Gastrocnemius medialis (tissue), 4 donors: ENCODE data around the gene SORD.
"Not testable (repeated sequence)": the region's sequence is repeated elsewhere in the genome, so short reads cannot be mapped to it uniquely, and the experiment has no call there.

Experiments used
- POLR2A ChIP-seq, 2 donors: fragments of 450-650 bp; IDR thresholded peaks; one replicate each; pipeline ENCODE4 v1.6.1; 2017; ENCODE audit warnings: antibody characterized with exemption in 2 of 2, mild to moderate bottlenecking in 2 of 2, moderate library complexity in 2 of 2
- TF ChIP-seq, protein P1 (sequence below), 5 experiments: fragments of 450-650 bp in 3 of 5; fragments of 200-600 bp in 2 of 5; sonication (generic) in 2 of 5; IDR thresholded peaks in 4 of 5; conservative IDR thresholded peaks in 1 of 5; 1 replicate in 4 of 5; 2 replicates in 1 of 5; pipeline ENCODE4 v1.5.1; 2016 to 2019; ENCODE audit warnings: antibody characterized with exemption in 5 of 5, mild to moderate bottlenecking in 3 of 5, moderate library complexity in 3 of 5

- TF ChIP-seq POLR2A (IDR thresholded peaks at IDR 0.05), result not testable (repeated sequence)
- TF ChIP-seq, protein P1, sequence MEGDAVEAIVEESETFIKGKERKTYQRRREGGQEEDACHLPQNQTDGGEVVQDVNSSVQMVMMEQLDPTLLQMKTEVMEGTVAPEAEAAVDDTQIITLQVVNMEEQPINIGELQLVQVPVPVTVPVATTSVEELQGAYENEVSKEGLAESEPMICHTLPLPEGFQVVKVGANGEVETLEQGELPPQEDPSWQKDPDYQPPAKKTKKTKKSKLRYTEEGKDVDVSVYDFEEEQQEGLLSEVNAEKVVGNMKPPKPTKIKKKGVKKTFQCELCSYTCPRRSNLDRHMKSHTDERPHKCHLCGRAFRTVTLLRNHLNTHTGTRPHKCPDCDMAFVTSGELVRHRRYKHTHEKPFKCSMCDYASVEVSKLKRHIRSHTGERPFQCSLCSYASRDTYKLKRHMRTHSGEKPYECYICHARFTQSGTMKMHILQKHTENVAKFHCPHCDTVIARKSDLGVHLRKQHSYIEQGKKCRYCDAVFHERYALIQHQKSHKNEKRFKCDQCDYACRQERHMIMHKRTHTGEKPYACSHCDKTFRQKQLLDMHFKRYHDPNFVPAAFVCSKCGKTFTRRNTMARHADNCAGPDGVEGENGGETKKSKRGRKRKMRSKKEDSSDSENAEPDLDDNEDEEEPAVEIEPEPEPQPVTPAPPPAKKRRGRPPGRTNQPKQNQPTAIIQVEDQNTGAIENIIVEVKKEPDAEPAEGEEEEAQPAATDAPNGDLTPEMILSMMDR (IDR thresholded peaks at IDR 0.05 in 4 of 5, conservative IDR thresholded peaks at IDR 0.05 in 1 of 5), result not testable (repeated sequence)
These were observed 8.6 kb downstream of the SORD start for GRCh38 chr15:45031522-45032028.
